ENCODE data around the gene NTM.

DNA sequence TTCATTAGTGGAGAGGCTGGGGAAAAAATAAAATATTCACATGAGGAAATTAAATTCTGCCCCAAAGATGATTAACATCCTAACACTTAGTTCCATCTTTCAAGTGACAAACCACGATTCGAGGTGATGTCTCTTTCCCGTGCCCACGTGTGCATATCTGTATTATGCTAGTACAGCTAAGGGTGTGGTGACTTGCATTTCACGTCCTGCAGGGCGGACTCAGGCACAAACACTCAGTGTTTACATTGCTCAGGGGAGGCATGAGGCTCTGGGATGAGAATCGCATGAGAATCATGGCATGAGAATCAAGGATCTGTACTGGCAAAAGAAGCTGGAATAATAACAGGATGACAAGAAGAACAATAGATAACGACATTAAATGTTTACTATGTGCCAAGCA is 179.4 kb downstream of the NTM start:
- TF ChIP-seq, protein P1, sequence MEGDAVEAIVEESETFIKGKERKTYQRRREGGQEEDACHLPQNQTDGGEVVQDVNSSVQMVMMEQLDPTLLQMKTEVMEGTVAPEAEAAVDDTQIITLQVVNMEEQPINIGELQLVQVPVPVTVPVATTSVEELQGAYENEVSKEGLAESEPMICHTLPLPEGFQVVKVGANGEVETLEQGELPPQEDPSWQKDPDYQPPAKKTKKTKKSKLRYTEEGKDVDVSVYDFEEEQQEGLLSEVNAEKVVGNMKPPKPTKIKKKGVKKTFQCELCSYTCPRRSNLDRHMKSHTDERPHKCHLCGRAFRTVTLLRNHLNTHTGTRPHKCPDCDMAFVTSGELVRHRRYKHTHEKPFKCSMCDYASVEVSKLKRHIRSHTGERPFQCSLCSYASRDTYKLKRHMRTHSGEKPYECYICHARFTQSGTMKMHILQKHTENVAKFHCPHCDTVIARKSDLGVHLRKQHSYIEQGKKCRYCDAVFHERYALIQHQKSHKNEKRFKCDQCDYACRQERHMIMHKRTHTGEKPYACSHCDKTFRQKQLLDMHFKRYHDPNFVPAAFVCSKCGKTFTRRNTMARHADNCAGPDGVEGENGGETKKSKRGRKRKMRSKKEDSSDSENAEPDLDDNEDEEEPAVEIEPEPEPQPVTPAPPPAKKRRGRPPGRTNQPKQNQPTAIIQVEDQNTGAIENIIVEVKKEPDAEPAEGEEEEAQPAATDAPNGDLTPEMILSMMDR (IDR thresholded peaks at IDR 0.05): no peak
- TF ChIP-seq POLR2A (IDR thresholded peaks at IDR 0.05) (no peak), EP300 (IDR thresholded peaks at IDR 0.05) (no peak), POLR2AphosphoS5 (IDR thresholded peaks at IDR 0.05) (no peak)
